Measurements from ENCODE around the gene PCSK4.
"Not testable (repeated sequence)": the region's sequence is repeated elsewhere in the genome, so short reads cannot be mapped to it uniquely, and the experiment has no call there.

Gene PCSK4

GRCh38 chr19:1503925-1504773 is 14.0 kb upstream of the PCSK4 start:
- DNase-seq, result no peak

GRCh38 chr19:1503089-1503924 is 13.2 kb upstream of the PCSK4 start:
- peak; percentile 63 for DNase-seq

- no peak for DNase-seq
Observed at GRCh38 chr19:1502433-1503088, 12.4 kb upstream of the PCSK4 start.

- no peak for DNase-seq
Observed at GRCh38 chr19:1501200-1501595, 11.0 kb upstream of the PCSK4 start.

- not testable (repeated sequence) for DNase-seq
Observed at GRCh38 chr19:1499231-1499630, 9.1 kb upstream of the PCSK4 start.

GRCh38 chr19:1497578-1498235 is 7.6 kb upstream of the PCSK4 start:
- DNase-seq, result no peak

- no peak for DNase-seq
Observed at GRCh38 chr19:1496714-1497577, 6.8 kb upstream of the PCSK4 start.

- DNase-seq, result no peak
Observed at GRCh38 chr19:1495799-1496713, 5.9 kb upstream of the PCSK4 start.

GRCh38 chr19:1495051-1495798 is 5.1 kb upstream of the PCSK4 start:
- DNase-seq, result no peak

GRCh38 chr19:1494115-1494815 is 4.1 kb upstream of the PCSK4 start:
- no peak for DNase-seq

- DNase-seq, result no peak
Observed at GRCh38 chr19:1492474-1493006, 2.4 kb upstream of the PCSK4 start.

GRCh38 chr19:1491849-1492170 is 1.7 kb upstream of the PCSK4 start:
- DNase-seq, result no peak

- no peak for DNase-seq
Observed at GRCh38 chr19:1491114-1491848, 1.1 kb upstream of the PCSK4 start, which contains the start of gene REEP6. TSS of gene REEP6 (plus strand) at chr19:1491181. CDS start at chr19:1491270, 89 bp downstream.

GRCh38 chr19:1489463-1490310 is 463 bp downstream of the PCSK4 start:
- no peak for DNase-seq

GRCh38 chr19:1488282-1488601 is 1.9 kb downstream of the PCSK4 start:
- no peak for DNase-seq

- no peak for DNase-seq
Observed at GRCh38 chr19:1487576-1488281, 2.4 kb downstream of the PCSK4 start.

Data from hematopoietic multipotent progenitor cell treated with erythropoietin and hydrocortisone succinate and interleukin-3 and kit ligand, for 8 days (in vitro differentiated cells).